Psoas muscle (tissue), 8 donors: ENCODE measurements around the gene GYPA. TPM values are rescaled to one million over a fixed set of nuclear protein-coding genes. Genes with fewer than 3 reads are reported as not detected.
A peak's percentile ranks its signal among the peaks of the same experiment; 100 is the strongest.
"Not testable (repeated sequence)": the region's sequence is repeated elsewhere in the genome, so short reads cannot be mapped to it uniquely, and the experiment has no call there.

Source experiments
- ATAC-seq, 4 donors: fragments of 200-7000 bp; cut with Tn5 transposase; one replicate each; pipeline ENCODE4 v1.9.1; 2020; ENCODE audit warnings: moderate library complexity in 3 of 4, mild to moderate bottlenecking in 2 of 4
- DNase-seq, 2 donors: peaks; one replicate each; pipeline ENCODE4 v3.0.0-alpha.2; 2020
- H3K27ac ChIP-seq: fragments of 200-600 bp; one replicate; pipeline ENCODE4 v1.8.0; 2022
- H3K27me3 ChIP-seq, 3 donors: fragments of 200-600 bp in 1 of 3; one replicate each; pipeline versions ENCODE4 v1.6.1 to v1.8.0; 2013 to 2022; ENCODE audit warnings: low read length in 2 of 3, mild to moderate bottlenecking in 2 of 3, moderate library complexity in 1 of 3; ENCODE audit not compliant: insufficient read depth in 3 of 3
- H3K36me3 ChIP-seq, 2 donors: fragments of 200-600 bp in 1 of 2; one replicate each; pipeline versions ENCODE4 v1.6.1 to v1.8.0; 2013 to 2022; ENCODE audit warnings: low read depth in 1 of 2, mild to moderate bottlenecking in 1 of 2, moderate library complexity in 1 of 2; ENCODE audit not compliant: insufficient read depth in 1 of 2
- H3K4me1 ChIP-seq: fragments of 200-600 bp; one replicate; pipeline ENCODE4 v1.8.0; 2022
- H3K4me3 ChIP-seq: fragments of 200-600 bp; one replicate; pipeline ENCODE4 v1.8.0; 2022; ENCODE audit warnings: mild to moderate bottlenecking
- H3K9me3 ChIP-seq: fragments of 200-600 bp; one replicate; pipeline ENCODE4 v1.8.0; 2022
- CTCF ChIP-seq: fragments of 200-600 bp; IDR thresholded peaks from one replicate; pipeline ENCODE4 v1.8.0; 2022; ENCODE audit warnings: antibody characterized with exemption
- WGBS, 3 donors: extraction: QIAGEN DNeasy Blood & Tissue Kit; methylation state at CpG; one replicate each; pipeline versions ENCODE4 v1.1.6 to v1.1.7; 2013; 5-methylcytosine and 5-hydroxymethylcytosine counted together
- intact Hi-C, 2 donors: fragments of 100-400 bp; cut with DNase I; formaldehyde crosslinking; loops; one replicate each; pipeline versions ENCODE4 v1.11.0 to v1.14.2; 2022
- polyA plus RNA-seq, 3 donors: library from polyadenylated mRNA; stranded (reverse); fragments of 200-250 nt; gene quantifications; one replicate each; pipeline ENCODE4 v1.2.3, GENCODE V29; 2013
- total RNA-seq, 4 donors: library from RNA; stranded (reverse); fragmentation: NEBNext Ultra II Directional in 2 of 4; extraction: Animal tissue kit (Norgen Biotek cat#: 25700) in 2 of 4; gene quantifications; one replicate each; pipeline versions ENCODE4 v1.2.1 to v1.2.4, GENCODE V29; 2021 to 2023
- donor health status: healthy with polysubstance abuse.
- donor health status: DM: no; HTN: no; CAD: no; lungs with moderate emphysema.
- donor health status: Bipolar disorder and iron deficiency.
- donor health status: healthy.
- donor health status: DM: yes; HTN: yes; CAD: no.
- donor health status: DM: no; HTN: no; CAD: no.
- donor health status: DM: no; HTN: no; CAD: no.
- donor health status: DM: yes; HTN: yes; CAD: no.

GYPA gene
- total and polyA plus RNA-seq, 7 donors: 0.81 TPM; not detected in 6

- peak; percentile 54 for TF ChIP-seq CTCF
- H3K4me3 ChIP-seq, H3K27ac ChIP-seq, intact Hi-C loops, H3K27me3 ChIP-seq, DNase-seq, H3K4me1 ChIP-seq, H3K36me3 ChIP-seq, H3K9me3 ChIP-seq: not testable (repeated sequence)
- ATAC-seq: peak in 1 of 4 donors; percentile 15
- 42 to 48% (median 43%) methylated on average over 4 of the region's 4 CpGs for WGBS, 3 donors
These were observed 2.3 kb upstream of the GYPA start for GRCh38 chr4:144142690-144143326.

- intact Hi-C loops: no loop called here
- Histone ChIP-seq H3K36me3 (no peaks in the 10 kb centered on the region), H3K4me1 (no peaks in the 10 kb centered on the region), H3K4me3 (no peak overlapping the region), H3K27ac (no peak overlapping the region), H3K9me3 (no peaks in the 10 kb centered on the region), H3K27me3 (no peaks in the 10 kb centered on the region)
- no peak for TF ChIP-seq CTCF
- WGBS, 3 donors: 62 to 75% (median 68%) methylated on average over 2 of the region's 2 CpGs
- DNase-seq (no peak), ATAC-seq (no peak)
These were observed 975 bp upstream of the GYPA start for GRCh38 chr4:144141493-144141892.

GRCh38 chr4:144139991-144140390, 527 bp downstream of the GYPA start:
- H3K4me1 ChIP-seq, H3K9me3 ChIP-seq, DNase-seq, ATAC-seq, H3K36me3 ChIP-seq, H3K27ac ChIP-seq, H3K4me3 ChIP-seq, H3K27me3 ChIP-seq, intact Hi-C loops: not testable (repeated sequence)
- 61 to 64% (median 63%) methylated on average over 4 of the region's 4 CpGs for WGBS, 3 donors

- H3K27me3 ChIP-seq, H3K36me3 ChIP-seq, ATAC-seq, H3K4me3 ChIP-seq, DNase-seq, H3K9me3 ChIP-seq, H3K4me1 ChIP-seq, intact Hi-C loops, H3K27ac ChIP-seq: not testable (repeated sequence)
- WGBS, 3 donors: 72 to 85% (median 75%) methylated on average over 2 of the region's 2 CpGs
These were observed 971 bp downstream of the GYPA start for GRCh38 chr4:144139547-144139946.

- H3K4me1 ChIP-seq, H3K4me3 ChIP-seq, DNase-seq, H3K27ac ChIP-seq, ATAC-seq, H3K27me3 ChIP-seq, H3K9me3 ChIP-seq, H3K36me3 ChIP-seq, intact Hi-C loops: not testable (repeated sequence)
- WGBS, 3 donors: 93 to 97% (median 94%) methylated on average over 4 of the region's 4 CpGs
These were observed 2.3 kb downstream of the GYPA start for GRCh38 chr4:144138239-144138638.

GRCh38 chr4:144137137-144137931, 3.2 kb downstream of the GYPA start:
- WGBS, 3 donors: 79 to 80% (median 79%) methylated on average over 8 of the region's 8 CpGs
- H3K4me1 ChIP-seq, H3K27ac ChIP-seq, H3K27me3 ChIP-seq, H3K9me3 ChIP-seq, H3K36me3 ChIP-seq, DNase-seq, H3K4me3 ChIP-seq, ATAC-seq, intact Hi-C loops: not testable (repeated sequence)

- H3K9me3 ChIP-seq, H3K27ac ChIP-seq, H3K36me3 ChIP-seq, ATAC-seq, H3K27me3 ChIP-seq, H3K4me3 ChIP-seq, H3K4me1 ChIP-seq, intact Hi-C loops, DNase-seq: not testable (repeated sequence)
- WGBS, 3 donors: 84 to 91% (median 89%) methylated on average over 4 of the region's 4 CpGs
These were observed 4.3 kb downstream of the GYPA start for GRCh38 chr4:144136189-144136588.

- H3K9me3 ChIP-seq, H3K4me1 ChIP-seq, H3K4me3 ChIP-seq, intact Hi-C loops, H3K27ac ChIP-seq, ATAC-seq, H3K27me3 ChIP-seq, DNase-seq, H3K36me3 ChIP-seq: not testable (repeated sequence)
- WGBS, 3 donors: 77 to 91% (median 78%) methylated on average over 1 of the region's 1 CpG
These were observed 10.4 kb downstream of the GYPA start for GRCh38 chr4:144130167-144130566.

- H3K4me3 ChIP-seq, ATAC-seq, intact Hi-C loops, H3K36me3 ChIP-seq, DNase-seq, H3K27ac ChIP-seq, H3K9me3 ChIP-seq, H3K4me1 ChIP-seq, H3K27me3 ChIP-seq: not testable (repeated sequence)
- 53 to 59% (median 57%) methylated on average over 4 of the region's 4 CpGs for WGBS, 3 donors
These were observed 11.1 kb downstream of the GYPA start for GRCh38 chr4:144129336-144129875.
